ENCODE data around the gene DDX43.

Gene DDX43

GRCh38 chr6:73363537-73363875 lies 31.1 kb upstream of the DDX43 start:
- no peak for DNase-seq (ENCODE audit: low read depth)
- H3K4me3 ChIP-seq (replicated peaks; ENCODE audit: low read depth, low read length): no peak overlapping the region
- no peak for TF ChIP-seq CTCF (IDR thresholded peaks at IDR 0.05; ENCODE audit: low read length, missing control alignments)

- DNase-seq (ENCODE audit: low read depth): no peak
- TF ChIP-seq CTCF (IDR thresholded peaks at IDR 0.05; ENCODE audit: low read length, missing control alignments): no peak
- H3K4me3 ChIP-seq (replicated peaks; ENCODE audit: low read depth, low read length): no peak overlapping the region
Measured at GRCh38 chr6:73364121-73364520, 30.5 kb upstream of the DDX43 start.

- H3K4me3 ChIP-seq (replicated peaks; ENCODE audit: low read depth, low read length): no peak overlapping the region
- no peak for DNase-seq (ENCODE audit: low read depth)
- TF ChIP-seq CTCF (IDR thresholded peaks at IDR 0.05; ENCODE audit: low read length, missing control alignments): no peak
Measured at GRCh38 chr6:73364549-73364948, 30.1 kb upstream of the DDX43 start.

- DNase-seq (ENCODE audit: low read depth): no peak
- TF ChIP-seq CTCF (IDR thresholded peaks at IDR 0.05; ENCODE audit: low read length, missing control alignments): no peak
- H3K4me3 ChIP-seq (replicated peaks; ENCODE audit: low read depth, low read length): no peak overlapping the region
Measured at GRCh38 chr6:73367761-73368355, 26.8 kb upstream of the DDX43 start.

- no peak for TF ChIP-seq CTCF (IDR thresholded peaks at IDR 0.05; ENCODE audit: low read length, missing control alignments)
- no peak overlapping the region for H3K4me3 ChIP-seq (replicated peaks; ENCODE audit: low read depth, low read length)
- no peak for DNase-seq (ENCODE audit: low read depth)
Measured at GRCh38 chr6:73368675-73369074, 26.0 kb upstream of the DDX43 start.

GRCh38 chr6:73369157-73369556 lies 25.5 kb upstream of the DDX43 start:
- no peak for TF ChIP-seq CTCF (IDR thresholded peaks at IDR 0.05; ENCODE audit: low read length, missing control alignments)
- no peak overlapping the region for H3K4me3 ChIP-seq (replicated peaks; ENCODE audit: low read depth, low read length)
- DNase-seq (ENCODE audit: low read depth): no peak

GRCh38 chr6:73369563-73369962 lies 25.1 kb upstream of the DDX43 start, which contains the start of gene OOEP:
Gene OOEP (minus strand): TSS chr6:73369897. CDS start chr6:73369792, 105 bp downstream.
- no peak for TF ChIP-seq CTCF (IDR thresholded peaks at IDR 0.05; ENCODE audit: low read length, missing control alignments)
- no peak within 1 kb of the TSS for H3K4me3 ChIP-seq (replicated peaks; ENCODE audit: low read depth, low read length)
- DNase-seq (ENCODE audit: low read depth): no peak

Measured in fibroblast of pulmonary artery (primary cell).